GM19193 (cell line): ENCODE measurements around the gene CRLF1.
A peak's percentile ranks its signal among the peaks of the same experiment; 100 is the strongest.

Source experiments
- POLR2A ChIP-seq: IDR thresholded peaks from 4 replicates; pipeline ENCODE4 v1.6.1; 2011; ENCODE audit not compliant: insufficient read depth, insufficient read length; ENCODE audit errors: extremely low read depth

CRLF1 gene

DNA sequence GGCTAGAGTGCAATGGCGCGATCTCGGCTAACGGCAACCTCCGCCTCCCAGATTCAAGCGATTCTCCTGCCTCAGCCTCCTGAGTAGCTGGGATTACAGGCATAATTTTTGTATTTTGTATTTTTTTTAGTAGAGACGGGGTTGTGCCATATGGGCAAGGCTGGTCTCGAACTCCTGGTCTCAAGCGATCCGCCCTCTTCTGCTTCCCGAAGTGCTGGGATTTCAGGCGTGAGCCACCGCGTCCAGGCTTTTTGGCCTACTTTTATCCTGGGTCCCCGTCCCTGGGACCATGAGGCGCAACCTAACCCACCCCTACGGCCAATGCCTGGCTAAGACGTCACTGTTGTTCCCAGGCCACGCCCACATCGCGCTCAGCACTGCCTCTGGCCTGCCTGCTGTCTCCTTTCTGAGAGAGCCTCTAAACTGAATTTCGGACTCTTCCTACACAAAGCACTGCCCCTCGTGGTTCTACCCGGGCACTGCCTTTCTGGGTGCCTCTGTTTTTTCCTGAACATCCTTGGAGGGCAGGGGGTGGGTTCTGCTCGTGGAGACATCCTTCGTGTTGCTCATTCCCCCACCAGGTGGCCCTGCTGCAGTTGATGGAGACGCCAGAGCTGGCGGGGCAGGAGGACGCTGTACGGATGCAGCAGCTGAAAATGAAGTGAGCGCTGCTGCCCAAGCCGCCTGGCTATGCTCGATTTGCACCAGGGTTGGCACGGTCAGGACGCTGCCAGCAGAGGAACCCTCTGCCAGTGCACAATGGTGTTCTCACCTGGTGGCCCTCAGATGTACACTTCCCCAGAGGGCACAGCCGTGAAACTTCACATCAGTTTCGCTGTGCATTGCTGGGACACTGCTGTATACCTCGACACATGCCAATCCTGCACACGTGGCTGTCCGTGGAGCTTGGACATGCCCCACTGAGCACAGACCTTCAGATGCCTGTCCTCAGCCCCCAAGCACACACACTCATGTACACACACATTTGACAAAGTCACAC is 16.0 kb downstream of the CRLF1 start:
- no peak for TF ChIP-seq POLR2A

GRCh38 chr19:18589380-18590272 is 17.0 kb downstream of the CRLF1 start:
- TF ChIP-seq POLR2A: no peak

- TF ChIP-seq POLR2A: peak; percentile 83
These were observed 17.8 kb downstream of the CRLF1 start, which contains the start of gene REX1BD for GRCh38 chr19:18588611-18589379. TSS of gene REX1BD (plus strand) at chr19:18588798. CDS start at chr19:18588802, 4 bp downstream.

DNA sequence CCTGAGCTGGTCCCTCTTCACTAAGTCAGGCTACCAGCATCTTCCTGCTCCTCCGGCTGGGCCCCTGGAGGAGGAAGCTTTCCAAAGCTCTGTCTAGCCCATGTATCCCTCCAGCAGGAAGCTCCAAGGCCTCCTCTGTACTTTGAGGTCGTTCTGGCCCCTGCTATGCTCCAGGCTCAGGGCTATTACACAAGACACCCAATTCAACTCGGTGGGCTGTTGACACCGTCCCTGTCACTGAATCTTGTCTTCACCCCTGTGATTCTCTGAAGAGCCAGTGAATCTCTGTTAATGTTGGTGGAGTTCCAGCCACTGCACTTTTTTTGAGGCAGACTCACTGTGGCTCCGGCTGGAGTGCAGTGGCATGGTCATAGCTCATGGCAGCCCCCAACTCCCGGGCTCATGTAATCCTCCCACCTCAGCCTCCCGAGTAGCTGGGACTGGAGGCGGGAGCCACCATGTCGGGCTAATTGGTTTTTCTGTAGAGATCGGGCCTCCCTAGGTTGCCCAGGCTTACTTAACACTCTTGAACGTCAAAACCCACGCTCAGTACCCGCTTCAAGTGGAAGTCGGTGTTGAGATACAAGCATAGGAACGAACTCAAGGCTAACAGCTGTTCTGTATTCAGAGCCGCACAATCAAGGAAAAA is 18.5 kb downstream of the CRLF1 start:
- TF ChIP-seq POLR2A: no peak

- no peak for TF ChIP-seq POLR2A
These were observed 19.0 kb downstream of the CRLF1 start for GRCh38 chr19:18587561-18587960.

DNA sequence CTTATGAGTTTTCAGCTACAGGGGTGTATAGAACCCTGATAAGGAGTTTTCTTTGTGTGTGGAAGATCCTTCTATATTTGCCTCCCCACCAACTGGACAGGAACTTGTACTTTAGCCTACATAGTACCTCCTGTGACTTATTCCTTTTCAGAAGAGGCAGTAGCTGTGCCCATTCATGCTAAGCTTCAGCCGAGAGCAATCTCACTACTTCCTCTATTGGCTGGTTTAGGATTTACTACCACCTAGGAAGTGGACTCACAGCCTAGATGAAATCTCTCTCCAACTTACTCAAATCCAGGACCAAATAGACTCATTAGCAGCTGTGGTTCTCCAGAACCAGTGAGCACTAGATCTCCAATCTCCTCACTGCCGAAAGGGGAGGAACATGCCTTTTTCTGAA is 20.3 kb downstream of the CRLF1 start:
- no peak for TF ChIP-seq POLR2A

DNA sequence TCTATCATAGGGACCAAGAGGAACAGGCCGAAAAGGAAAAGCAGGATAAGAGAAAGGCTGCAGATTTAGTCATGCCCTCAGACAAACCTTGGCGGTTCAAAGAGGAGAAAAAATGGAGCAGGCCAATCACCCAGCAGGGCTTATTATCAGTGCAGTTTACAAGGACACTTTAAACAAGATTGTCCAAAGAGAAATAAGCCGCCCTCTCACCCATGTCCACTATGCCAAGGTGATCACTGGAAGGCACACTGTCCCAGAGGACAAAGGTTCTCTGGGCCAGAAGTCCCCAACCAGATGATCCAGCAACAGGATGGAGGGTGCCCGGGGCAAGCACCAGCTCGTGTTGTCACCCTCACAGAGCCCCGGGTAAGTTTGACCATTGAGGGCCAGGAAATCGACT is 26.3 kb downstream of the CRLF1 start:
- no peak for TF ChIP-seq POLR2A

- TF ChIP-seq POLR2A: no peak
These were observed 29.2 kb downstream of the CRLF1 start for GRCh38 chr19:18577365-18577914.

DNA sequence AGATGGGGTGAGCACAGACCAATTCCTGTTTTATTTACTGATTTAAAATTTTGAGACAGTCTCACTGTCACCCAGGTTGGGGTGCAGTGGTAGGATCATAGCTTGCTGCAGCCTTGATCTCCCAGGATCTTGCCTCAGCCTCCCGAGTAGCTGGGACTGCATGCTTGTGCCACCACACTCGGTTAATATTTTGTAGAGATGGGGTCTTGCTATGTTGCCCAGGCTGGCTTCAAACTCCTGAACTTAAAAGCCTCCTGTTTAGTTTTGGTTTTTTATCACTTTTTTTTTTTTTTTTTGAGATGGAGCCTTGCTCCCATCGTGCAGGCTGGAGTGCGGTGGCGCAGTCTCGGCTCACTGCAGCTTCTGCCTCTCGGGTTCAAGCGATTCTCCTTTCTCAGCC is 30.2 kb downstream of the CRLF1 start:
- TF ChIP-seq POLR2A: peak; percentile 19

- no peak for TF ChIP-seq POLR2A
These were observed 31.8 kb downstream of the CRLF1 start for GRCh38 chr19:18574691-18575291.

- peak; percentile 98 for TF ChIP-seq POLR2A
These were observed 34.8 kb downstream of the CRLF1 start, which contains the start of gene UBA52 for GRCh38 chr19:18571564-18572344. TSS of gene UBA52 (plus strand) at chr19:18571857. CDS start at chr19:18573301, 1,444 bp downstream.

- no peak for TF ChIP-seq POLR2A
These were observed 38.2 kb downstream of the CRLF1 start for GRCh38 chr19:18568367-18568766.
